Muscle layer of duodenum (tissue), 2 donors: Measurements from ENCODE around the gene DAND5.

Experiments
- H3K27ac ChIP-seq: one replicate; pipeline ENCODE4 v1.7.0; 2013; ENCODE audit warnings: mild to moderate bottlenecking, low read length
- H3K27me3 ChIP-seq: one replicate; pipeline ENCODE4 v1.7.0; 2013; ENCODE audit warnings: low read depth, mild to moderate bottlenecking, control low read depth, low read length
- H3K36me3 ChIP-seq, 2 donors: one replicate each; pipeline ENCODE4 v1.7.0; 2013; ENCODE audit warnings: low read length in 2 of 2, control low read depth in 1 of 2, mild to moderate bottlenecking in 1 of 2; ENCODE audit not compliant: insufficient read depth in 2 of 2, control insufficient read depth in 1 of 2
- H3K4me1 ChIP-seq, 2 donors: one replicate each; pipeline ENCODE4 v1.7.0; 2013; ENCODE audit warnings: low read length in 2 of 2, mild to moderate bottlenecking in 2 of 2, control low read depth in 1 of 2, moderate library complexity in 1 of 2; ENCODE audit not compliant: insufficient read depth in 2 of 2, control insufficient read depth in 1 of 2
- H3K4me3 ChIP-seq, 2 donors: one replicate each; pipeline ENCODE4 v1.7.0; 2013; ENCODE audit warnings: low read length in 2 of 2, low read depth in 1 of 2, mild to moderate bottlenecking in 1 of 2
- H3K9me3 ChIP-seq, 2 donors: one replicate each; pipeline ENCODE4 v1.7.0; 2013; ENCODE audit warnings: low read length in 2 of 2, control low read depth in 1 of 2, mild to moderate bottlenecking in 1 of 2; ENCODE audit not compliant: control insufficient read depth in 1 of 2
- donor health status: healthy.

DAND5 gene

DNA sequence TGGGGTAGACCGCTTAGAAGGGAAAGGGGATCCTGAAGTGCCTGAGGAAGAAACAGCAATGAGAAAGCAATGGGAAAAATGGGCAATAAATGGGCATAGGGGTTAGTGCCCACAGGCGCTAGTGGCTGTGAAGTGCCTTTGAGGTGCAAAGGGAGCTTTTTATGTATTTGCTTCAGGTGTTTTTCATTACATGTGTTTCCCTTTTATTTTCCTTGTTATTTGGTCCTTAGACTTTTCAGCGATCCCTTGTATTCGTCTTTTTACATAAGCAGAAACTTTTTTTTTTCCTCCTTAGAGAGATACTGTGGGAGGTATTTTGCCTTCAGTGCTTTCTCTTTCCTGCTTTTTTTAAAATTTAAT is 45.5 kb downstream of the DAND5 start:
- Histone ChIP-seq H3K9me3 (no peaks in the 10 kb centered on the region), H3K4me3 (peak overlapping the region in 1 of 2 donors; percentile 45), H3K36me3 (peaks cover 0 to 4% of the 10 kb centered on the region in 2 donors), H3K4me1 (peaks cover 13 to 81% of the 10 kb centered on the region in 2 donors), H3K27me3 (no peaks in the 10 kb centered on the region), H3K27ac (peak overlapping the region; percentile 60)

DNA sequence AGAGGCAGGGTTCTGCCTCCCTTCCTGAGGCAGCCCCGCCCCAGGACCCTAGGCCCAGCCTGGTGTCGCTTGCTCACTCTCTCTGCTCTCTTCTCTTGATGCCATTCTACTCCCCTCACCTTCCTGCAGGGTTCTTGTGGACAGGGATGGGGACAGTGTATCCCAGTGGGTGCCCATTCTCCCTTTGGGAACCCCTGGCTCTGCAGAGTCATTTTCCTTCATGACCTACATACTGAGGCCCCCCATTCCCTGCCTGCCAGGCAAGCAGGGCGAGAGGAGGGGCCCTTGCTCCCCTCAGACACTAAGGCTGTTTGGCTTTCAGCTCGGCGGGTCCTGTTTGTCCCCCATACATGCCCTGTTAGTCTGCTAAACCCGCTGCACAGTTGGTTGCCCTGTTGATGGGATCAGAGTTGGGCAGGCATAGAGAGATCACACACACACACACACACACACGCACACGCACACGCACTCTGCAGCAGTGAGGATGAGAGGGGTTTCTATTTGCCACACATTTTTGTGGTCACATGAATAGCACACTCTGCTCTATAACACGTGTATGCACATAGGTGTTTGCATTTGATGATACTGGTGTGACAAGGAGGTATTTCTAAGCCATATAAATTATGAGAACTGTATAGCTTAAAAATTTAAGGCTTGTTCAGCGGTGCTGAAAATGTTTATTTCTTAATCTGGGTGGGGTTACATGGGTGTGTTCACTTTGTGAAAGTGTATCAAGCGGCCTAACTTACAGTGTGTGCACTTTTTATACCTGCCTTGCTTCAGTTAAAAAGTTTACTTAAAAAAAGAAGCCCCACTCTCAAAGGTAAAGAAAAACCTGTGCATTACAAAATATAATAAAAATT is 46.2 kb downstream of the DAND5 start:
- no peaks in the 10 kb centered on the region for H3K27me3 ChIP-seq
- H3K4me1 ChIP-seq = peaks cover 20 to 81% of the 10 kb centered on the region in 2 donors
- no peaks in the 10 kb centered on the region for H3K9me3 ChIP-seq
- peak overlapping the region; percentile 36 for H3K27ac ChIP-seq
- peaks cover 0 to 4% of the 10 kb centered on the region in 2 donors for H3K36me3 ChIP-seq
- H3K4me3 ChIP-seq = no peak overlapping the region

DNA sequence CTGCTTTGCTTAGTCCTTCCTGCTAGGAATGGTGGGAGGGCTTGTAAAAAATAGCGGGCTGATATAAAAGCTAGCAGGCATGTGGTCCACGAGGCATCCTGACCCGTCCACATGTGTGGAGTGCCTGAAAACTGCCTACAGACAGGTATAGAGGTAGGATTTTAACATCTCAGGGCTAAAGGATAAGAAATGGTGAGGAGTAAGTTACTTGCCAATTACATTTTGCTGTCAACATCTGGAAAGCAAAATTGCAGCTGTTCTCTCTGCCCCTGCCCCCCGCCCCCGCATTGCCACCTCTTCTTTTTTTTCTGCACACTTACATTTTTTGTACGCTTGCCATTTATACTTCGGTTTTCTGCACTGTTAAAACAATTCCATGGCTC is 46.9 kb downstream of the DAND5 start:
- H3K27me3 ChIP-seq = no peaks in the 10 kb centered on the region

DNA sequence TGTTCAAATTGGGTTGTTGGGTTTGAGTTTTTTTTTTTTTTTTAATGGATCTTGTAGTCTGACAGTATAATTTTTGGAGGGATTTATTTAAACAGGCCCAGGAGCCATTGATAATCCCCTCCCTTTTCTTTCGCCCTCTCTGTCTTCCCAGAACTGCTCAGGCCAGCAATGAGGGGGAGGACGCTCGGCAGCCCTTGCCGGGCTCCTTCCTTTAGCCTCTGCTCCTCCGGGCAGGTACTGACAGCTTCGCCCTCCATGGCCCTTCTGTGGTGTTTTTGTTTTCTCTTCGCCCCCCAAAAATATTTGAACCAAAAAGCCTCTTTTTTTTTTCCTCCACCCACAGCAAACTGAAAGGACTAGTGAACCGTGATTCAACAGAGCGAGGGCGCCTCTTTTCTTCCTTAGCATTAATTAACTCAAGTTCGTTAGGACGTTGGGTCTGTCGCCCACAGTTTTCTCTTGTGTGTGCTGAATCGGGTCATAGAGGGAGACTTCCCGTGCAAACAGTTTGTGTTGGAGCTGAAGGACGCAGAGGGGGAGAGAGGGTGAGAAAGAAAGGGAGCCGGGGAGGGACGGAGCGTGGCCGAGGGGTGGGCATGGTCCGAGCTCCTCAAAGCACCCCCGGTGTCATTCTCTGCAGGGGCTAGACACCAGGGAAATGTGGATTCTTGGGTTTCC is 47.4 kb downstream of the DAND5 start:
- H3K27me3 ChIP-seq = no peaks in the 10 kb centered on the region
- peaks cover 0 to 4% of the 10 kb centered on the region in 2 donors for H3K36me3 ChIP-seq
- H3K4me3 ChIP-seq = peak overlapping the region in 1 of 2 donors; percentile 37
- H3K27ac ChIP-seq = peak overlapping the region; percentile 74
- H3K4me1 ChIP-seq = peaks cover 30 to 81% of the 10 kb centered on the region in 2 donors
- H3K9me3 ChIP-seq = no peaks in the 10 kb centered on the region

More for the DNA sequence above, 46.9 kb downstream of the DAND5 start:
- Histone ChIP-seq H3K27ac (no peak overlapping the region), H3K4me3 (no peak overlapping the region), H3K36me3 (peaks cover 0 to 4% of the 10 kb centered on the region in 2 donors), H3K4me1 (peaks cover 25 to 81% of the 10 kb centered on the region in 2 donors), H3K9me3 (no peaks in the 10 kb centered on the region)

DNA sequence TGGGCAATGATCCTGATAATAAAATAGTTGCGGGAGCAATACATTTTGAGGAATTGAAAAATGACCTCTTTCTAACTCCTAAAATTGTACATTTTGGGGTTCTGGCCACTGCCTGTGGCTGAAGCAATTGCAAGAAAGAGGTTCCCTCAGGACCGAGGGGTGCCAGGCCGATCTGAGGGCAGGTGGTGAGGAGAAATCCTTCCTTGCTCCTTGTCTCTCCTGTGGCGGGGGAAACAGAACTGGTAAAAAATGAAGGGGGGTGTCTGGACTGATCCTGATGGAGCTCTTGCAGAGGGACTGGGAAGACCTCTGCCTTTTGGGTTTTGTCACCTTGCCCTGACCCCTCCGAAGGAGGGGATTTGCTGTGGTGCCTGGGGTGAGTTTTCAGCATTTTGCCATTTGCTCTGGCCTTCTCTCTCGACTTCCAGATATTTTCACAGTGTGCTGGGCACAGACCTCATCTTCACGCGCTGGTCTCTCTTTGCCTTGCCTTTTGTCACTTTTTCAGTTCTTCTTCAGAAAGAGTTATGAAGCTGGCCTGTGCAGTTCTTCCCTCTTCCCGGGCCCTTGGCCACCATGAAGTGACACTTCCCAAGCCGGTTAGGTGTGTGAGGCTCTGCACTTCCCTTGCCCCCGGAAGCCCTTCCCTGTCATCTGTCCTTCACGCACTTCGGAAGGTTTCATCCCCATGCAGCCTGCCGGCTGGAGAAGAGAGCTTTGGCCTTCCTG is 48.1 kb downstream of the DAND5 start:
- Histone ChIP-seq H3K4me1 (peaks cover 35 to 80% of the 10 kb centered on the region in 2 donors), H3K4me3 (peak overlapping the region; percentile 26 to 37), H3K27ac (peak overlapping the region; percentile 74), H3K36me3 (peaks cover 0 to 4% of the 10 kb centered on the region in 2 donors), H3K9me3 (no peaks in the 10 kb centered on the region), H3K27me3 (no peaks in the 10 kb centered on the region)

DNA sequence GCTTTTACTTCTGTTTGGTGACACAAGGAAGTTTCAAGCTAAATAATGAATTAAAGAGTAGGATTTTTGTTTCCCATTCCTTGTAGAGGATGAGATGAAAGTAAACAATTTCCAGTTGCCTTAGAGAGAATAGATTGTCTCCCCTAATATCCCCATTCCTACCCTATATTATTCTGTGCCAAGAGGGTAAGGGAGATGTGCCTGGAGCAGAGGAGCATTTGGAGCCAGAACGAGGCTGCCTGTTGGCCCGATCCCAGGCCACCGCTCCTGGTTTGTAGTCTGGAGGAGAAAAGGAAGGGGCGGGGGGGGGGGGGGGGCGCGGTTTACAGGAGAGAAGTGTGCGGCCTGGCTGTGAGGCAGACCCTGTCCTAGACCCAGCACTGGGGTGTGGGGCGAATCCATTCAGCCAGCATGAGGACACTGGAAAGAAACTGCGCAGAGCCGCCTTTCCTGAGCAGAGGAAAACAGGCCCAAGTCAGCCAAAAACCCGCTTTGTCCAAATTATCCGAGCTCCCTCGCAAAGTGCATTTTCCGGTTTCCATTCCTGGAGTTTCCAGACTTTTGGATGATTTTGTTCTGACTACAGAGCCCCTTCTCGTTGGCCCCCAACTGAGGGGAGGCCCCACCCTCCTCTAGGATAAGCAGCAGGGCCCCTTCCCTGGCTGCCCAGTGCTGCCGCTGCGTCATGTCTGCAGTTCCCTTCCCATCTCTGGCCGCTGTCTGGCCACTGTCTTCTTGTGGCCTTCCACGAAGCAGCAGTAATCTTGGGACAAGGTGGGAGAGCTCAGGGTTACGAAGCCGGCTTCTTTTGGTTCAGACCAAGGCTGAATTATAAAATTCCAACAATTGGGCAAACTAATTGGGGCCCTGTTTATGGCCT is 48.9 kb downstream of the DAND5 start:
- peaks cover 35 to 75% of the 10 kb centered on the region in 2 donors for H3K4me1 ChIP-seq
- peaks cover 0 to 4% of the 10 kb centered on the region in 2 donors for H3K36me3 ChIP-seq
- H3K4me3 ChIP-seq = peak overlapping the region; percentile 26 to 37
- H3K27me3 ChIP-seq = no peaks in the 10 kb centered on the region
- H3K27ac ChIP-seq = peak overlapping the region; percentile 74
- H3K9me3 ChIP-seq = no peaks in the 10 kb centered on the region

DNA sequence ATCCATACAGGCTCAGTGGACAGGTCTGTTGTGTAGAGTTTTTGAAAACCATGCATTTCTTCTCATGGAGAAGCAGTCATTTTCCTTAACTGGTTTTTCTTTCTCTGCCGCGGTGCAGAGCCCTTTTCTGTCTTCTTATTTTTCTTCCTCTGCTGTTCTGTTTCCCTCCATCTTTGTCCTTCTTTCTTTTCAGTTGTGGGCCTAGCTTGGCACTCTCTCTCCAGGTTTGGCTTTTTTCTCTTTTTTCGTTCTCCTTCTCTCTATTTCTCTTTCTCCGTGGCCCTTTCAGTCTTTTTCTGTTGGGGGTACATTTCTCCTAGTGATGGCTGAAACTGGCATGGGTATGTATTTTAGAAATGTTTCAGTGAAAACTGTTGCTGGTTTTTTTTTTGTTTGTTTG is 50.0 kb downstream of the DAND5 start:
- Histone ChIP-seq H3K27me3 (no peaks in the 10 kb centered on the region), H3K9me3 (no peaks in the 10 kb centered on the region), H3K36me3 (no peaks in the 10 kb centered on the region), H3K27ac (peak overlapping the region; percentile 74), H3K4me3 (no peak overlapping the region), H3K4me1 (peaks cover 35 to 70% of the 10 kb centered on the region in 2 donors)

DNA sequence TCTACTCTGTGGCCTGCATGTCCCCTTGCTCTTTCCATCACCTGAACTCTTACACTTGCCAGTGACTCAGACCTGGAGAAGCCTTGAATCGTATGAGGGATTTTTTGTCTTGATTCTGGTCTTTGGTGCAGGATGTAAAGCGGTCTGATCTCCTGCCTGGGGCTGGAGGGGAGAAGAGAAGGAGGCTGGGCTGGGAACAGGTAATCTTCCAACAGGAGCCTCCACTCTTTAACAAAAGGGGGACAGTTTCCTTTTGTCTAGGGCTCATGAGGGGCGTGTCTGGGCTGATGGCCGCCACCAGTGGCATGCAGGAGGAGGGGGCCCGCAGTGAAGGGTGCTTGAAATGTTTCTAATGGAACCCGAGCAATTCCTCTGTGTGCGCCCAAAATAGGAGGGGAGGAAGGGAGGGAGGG is 50.6 kb downstream of the DAND5 start:
- Histone ChIP-seq H3K27ac (peak overlapping the region; percentile 74), H3K4me1 (peaks cover 35 to 69% of the 10 kb centered on the region in 2 donors), H3K9me3 (no peaks in the 10 kb centered on the region), H3K27me3 (no peaks in the 10 kb centered on the region), H3K4me3 (no peak overlapping the region), H3K36me3 (no peaks in the 10 kb centered on the region)

DNA sequence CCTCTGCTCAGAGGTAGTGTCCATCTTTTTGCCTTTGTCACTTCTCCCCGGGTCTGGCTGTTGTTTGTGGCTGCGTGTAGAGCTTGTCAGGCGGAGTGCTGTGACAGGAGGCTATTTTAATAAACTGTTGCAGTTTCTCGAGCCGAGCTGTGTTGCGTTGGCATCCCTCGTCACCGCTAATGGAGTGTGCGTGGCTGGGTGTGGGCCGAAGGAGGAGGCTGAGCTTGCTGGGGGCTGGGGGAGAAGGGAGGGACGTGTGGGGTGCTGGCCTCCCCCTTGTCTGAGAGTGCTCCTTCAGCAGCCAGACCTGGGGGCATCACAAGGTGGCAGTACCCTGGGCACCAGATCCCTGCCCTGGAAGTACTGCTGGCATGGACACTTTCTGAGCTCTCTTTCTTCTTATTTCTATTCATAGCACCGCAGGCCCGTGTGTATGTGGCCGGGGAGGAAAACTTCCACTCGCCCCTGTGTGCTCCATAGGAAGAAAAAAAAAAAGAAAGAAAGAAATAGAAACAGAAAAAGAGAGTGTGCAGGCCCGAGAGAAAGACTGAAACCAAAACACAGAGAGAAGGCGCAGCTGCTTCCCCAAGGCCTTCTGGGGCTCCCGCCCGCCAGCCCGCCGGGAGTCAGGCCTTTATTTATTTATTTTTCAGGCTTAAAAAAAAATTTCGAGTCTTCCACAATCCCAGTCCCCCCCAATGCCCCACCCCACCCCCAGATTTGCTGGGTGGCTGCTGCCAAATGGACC is 52.9 kb downstream of the DAND5 start:
- no peaks in the 10 kb centered on the region for H3K9me3 ChIP-seq
- H3K4me1 ChIP-seq = peaks cover 48 to 78% of the 10 kb centered on the region in 2 donors
- peak overlapping the region; percentile 55 to 65 for H3K4me3 ChIP-seq
- peaks cover 0 to 5% of the 10 kb centered on the region in 2 donors for H3K36me3 ChIP-seq
- no peaks in the 10 kb centered on the region for H3K27me3 ChIP-seq
- H3K27ac ChIP-seq = peak overlapping the region; percentile 86
